A204.1 (cell line): Measurements from ENCODE around the gene MEX3A.
"Not testable (repeated sequence)": the region's sequence is repeated elsewhere in the genome, so short reads cannot be mapped to it uniquely, and the experiment has no call there.

Experiments
- FAIRE-seq: peaks from 2 replicates; lab custom pipeline; 2012; peaks lifted over from hg19 to GRCh38; lab: Jason Lieb, UNC

The MEX3A gene

DNA sequence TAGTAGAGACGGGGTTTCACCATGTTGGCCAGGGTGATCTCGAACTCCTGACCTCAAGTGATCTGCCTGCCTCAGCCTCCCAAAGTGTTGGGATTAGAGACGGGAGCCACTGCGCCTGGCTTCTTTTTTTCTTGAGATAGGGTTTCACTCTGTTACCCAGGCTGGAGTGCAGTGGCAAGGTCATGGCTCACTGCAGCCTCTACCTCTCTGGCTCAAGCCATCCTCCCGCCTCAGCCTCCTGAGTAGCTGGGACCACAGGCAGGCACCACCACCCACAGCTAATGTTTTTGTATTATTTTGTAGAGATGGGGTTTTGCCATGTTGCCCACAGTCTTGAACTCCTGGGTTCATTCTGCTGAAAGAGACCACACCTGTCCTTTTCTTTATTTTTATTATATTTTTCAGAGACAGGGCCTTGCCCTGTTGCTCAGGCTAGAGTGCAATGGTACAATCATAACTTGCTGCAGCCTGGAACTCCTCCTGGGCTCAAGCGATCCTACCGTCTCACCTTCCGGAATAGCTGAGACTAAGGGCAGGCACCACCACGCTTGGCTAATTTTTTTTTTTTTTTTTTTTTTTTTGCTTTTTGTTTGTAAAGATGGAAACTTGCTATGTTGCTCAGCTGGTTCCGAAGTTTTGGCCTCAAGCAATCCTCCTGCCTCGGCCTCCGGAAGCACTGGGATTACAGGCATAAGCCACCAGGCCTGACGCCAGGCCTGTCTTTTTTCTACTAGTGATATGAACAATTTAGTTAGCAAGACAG lies 35.3 kb upstream of the MEX3A start:
- no peak for FAIRE-seq

DNA sequence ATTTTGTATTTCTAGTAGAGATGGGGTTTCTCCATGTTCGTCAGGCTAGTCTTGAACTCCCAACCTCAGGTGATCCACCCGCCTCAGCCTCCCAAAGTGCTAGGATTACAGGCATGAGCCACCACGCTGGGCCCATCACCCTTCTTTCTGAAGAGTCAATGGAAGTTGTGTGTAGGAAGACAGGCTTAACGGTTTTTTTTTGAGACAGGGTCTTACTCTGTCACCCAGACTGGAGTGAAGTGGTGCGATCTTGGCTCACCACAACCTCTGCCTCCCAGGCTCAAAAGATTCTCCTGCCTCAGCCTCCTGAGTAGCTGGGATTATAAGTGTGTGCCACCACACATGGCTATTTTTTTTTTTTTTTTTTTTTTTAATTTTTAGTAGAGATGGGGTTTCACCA lies 34.5 kb upstream of the MEX3A start:
- not testable (repeated sequence) for FAIRE-seq

- no peak for FAIRE-seq
Measured at GRCh38 chr1:156115514-156116374, 33.5 kb upstream of the MEX3A start.

DNA sequence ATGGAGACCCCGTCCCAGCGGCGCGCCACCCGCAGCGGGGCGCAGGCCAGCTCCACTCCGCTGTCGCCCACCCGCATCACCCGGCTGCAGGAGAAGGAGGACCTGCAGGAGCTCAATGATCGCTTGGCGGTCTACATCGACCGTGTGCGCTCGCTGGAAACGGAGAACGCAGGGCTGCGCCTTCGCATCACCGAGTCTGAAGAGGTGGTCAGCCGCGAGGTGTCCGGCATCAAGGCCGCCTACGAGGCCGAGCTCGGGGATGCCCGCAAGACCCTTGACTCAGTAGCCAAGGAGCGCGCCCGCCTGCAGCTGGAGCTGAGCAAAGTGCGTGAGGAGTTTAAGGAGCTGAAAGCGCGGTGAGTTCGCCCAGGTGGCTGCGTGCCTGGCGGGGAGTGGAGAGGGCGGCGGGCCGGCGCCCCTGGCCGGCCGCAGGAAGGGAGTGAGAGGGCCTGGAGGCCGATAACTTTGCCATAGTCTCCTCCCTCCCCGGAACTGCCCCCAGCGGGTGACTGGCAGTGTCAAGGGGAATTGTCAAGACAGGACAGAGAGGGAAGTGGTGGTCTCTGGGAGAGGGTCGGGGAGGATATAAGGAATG lies 32.8 kb upstream of the MEX3A start:
- FAIRE-seq = no peak

- no peak for FAIRE-seq
Measured at GRCh38 chr1:156114101-156114918, 32.0 kb upstream of the MEX3A start, which contains the start of gene LMNA. LMNA (plus strand) TSS chr1:156114711; CDS start chr1:156114919, 208 bp downstream.

DNA sequence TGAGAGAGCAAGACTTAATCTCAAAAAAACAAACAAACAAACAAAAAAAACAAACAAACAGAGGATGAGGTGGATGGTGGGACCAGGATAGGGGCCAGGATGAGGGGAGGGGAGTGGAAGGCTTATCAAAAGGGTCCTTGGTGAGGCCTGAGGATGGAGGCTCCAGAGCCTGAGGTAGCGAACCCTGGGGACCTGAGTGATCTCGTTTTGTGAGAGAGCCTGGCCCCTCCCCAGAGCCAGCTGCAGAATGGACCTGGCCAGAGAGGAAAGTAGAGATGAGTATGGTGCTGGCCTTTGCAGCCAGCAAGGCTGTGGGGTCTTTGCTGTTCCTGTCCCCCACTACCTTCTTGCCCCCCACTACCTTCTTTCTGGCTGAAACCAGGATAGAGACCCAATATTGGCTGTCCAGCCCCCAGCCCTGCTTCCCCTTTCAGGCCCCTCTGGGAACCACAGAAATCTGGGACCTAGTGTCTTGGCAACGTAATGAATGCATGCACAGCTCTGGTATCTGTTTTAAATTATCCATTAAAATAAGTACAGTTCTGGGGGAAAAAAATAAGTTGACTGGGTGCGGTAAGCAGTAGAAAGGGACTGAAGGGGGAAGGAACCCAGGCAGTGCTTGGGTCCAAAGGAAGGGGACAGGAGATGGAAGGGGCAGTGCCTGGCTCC lies 31.2 kb upstream of the MEX3A start:
- FAIRE-seq = no peak

GRCh38 chr1:156112276-156113137 lies 30.2 kb upstream of the MEX3A start:
- no peak for FAIRE-seq

- FAIRE-seq = no peak
Measured at GRCh38 chr1:156111355-156111962, 29.2 kb upstream of the MEX3A start.

DNA sequence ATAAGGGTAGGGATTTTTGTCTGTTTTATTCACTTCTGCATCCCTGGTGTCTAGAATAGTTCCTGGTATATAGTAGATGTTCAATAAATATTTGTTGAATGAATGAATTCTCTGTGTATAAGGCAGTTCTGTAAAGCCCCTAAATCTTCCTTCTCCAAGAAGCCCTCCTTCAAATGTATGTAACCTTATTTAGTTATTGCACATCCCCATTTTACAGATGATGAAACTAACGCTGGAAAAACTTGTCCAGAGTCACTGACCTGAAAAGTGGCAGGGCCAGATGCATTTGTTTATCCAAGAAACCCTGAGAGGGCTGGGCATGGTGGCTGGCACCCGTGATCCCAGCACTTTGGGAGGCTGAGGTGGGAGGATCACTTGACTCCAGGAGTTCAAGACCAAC lies 28.0 kb upstream of the MEX3A start:
- FAIRE-seq = no peak

- no peak for FAIRE-seq
Measured at GRCh38 chr1:156108664-156109241, 26.5 kb upstream of the MEX3A start.

- FAIRE-seq = no peak
Measured at GRCh38 chr1:156108057-156108456, 25.8 kb upstream of the MEX3A start.

DNA sequence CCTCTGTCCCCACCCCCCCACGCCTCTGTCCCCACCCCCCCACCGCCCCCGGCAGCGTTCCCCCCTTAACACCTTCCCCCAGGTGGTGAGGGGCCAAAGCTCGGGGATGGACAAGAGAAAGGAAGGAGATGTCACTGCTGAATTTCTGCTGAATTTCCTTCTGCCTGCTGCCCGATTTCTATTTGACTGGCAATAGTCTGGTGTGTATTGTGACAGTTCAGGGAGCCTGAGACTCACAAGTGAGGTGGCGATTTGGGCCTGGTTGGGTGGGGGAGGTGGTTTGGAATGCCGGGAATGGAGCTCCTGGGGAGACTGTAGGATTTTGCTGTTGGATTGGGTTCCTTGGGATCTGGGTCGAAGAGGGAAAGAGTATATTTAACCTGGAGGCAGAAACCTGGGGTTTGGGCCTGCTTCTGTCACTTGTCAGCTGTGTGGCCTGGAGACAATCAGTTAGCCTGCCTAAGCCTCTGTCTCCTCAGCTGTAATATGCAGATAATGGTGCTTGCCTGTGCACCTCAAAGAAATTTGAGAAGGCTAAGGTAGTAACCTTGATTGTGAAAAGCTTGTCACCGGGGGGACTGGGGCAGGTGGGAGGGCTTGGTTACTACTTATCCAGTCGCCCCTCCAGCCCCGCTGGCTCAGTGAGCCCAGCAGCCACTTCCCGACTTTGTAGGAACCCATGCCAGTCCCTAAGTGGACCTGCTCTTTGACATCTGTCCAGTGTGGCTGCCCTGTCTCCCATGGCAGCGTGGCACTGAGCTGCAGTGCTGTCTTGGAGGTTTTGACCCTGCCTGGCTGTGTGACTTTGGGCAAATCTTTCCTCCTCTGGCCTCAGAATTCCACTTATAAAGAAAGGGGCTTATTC lies 24.6 kb upstream of the MEX3A start:
- no peak for FAIRE-seq

GRCh38 chr1:156104861-156105832 lies 22.9 kb upstream of the MEX3A start:
- no peak for FAIRE-seq

- no peak for FAIRE-seq
Measured at GRCh38 chr1:156104065-156104810, 22.0 kb upstream of the MEX3A start.

- FAIRE-seq = no peak
Measured at GRCh38 chr1:156103521-156103947, 21.3 kb upstream of the MEX3A start.

GRCh38 chr1:156102633-156103511 lies 20.6 kb upstream of the MEX3A start:
- FAIRE-seq = no peak
